BJ (cell line): ENCODE data around the gene HPCA. TPM values are rescaled to one million over a fixed set of nuclear protein-coding genes. Genes with fewer than 3 reads are reported as not detected.

Experiments
- CTCF ChIA-PET: fragments of 350-600 bp; formaldehyde crosslinking; extraction: SDS; loops from one replicate; lab custom pipeline; 2021; ENCODE audit warnings: antibody characterized with exemption, inconsistent platforms; lab: Yijun Ruan, JAX
- POLR2A ChIA-PET: fragments of 300-600 bp; sonication (Branson Sonifier 250); formaldehyde crosslinking; extraction: SDS; loops from one replicate; lab custom pipeline; 2021; ENCODE audit warnings: antibody characterized with exemption; lab: Charles Lee
- DNase-seq: peaks from one replicate; pipeline ENCODE4 v3.0.0-alpha.2; 2011; ENCODE audit warnings: low read depth
- H3K27me3 ChIP-seq: 2 replicates; pipeline ENCODE4 v1.6.0; 2011; ENCODE audit warnings: low read length; ENCODE audit not compliant: control insufficient read depth, insufficient read depth
- H3K36me3 ChIP-seq: 2 replicates; pipeline ENCODE4 v1.5.1; 2011; ENCODE audit warnings: low read length; ENCODE audit not compliant: control insufficient read depth, insufficient read depth
- H3K4me3 ChIP-seq: 2 replicates; pipeline ENCODE4 v1.5.1; 2011; ENCODE audit warnings: low read depth, mild to moderate bottlenecking, control low read depth, low read length
- CTCF ChIP-seq: IDR thresholded peaks from 2 replicates; pipeline ENCODE4 v1.5.1; 2011; ENCODE audit warnings: low read depth, mild to moderate bottlenecking, control low read depth, inconsistent platforms, low read length, moderate library complexity; ENCODE audit not compliant: insufficient read depth
- polyA plus RNA-seq: library from polyadenylated mRNA; depleted of rRNA; stranded (reverse); fragments of >200 nt; gene quantifications from 2 replicates; pipeline ENCODE4 v1.2.3, GENCODE V29; 2011

The HPCA gene
- polyA plus RNA-seq, 1 experiment: not detected

- no peak for TF ChIP-seq CTCF
- DNase-seq: no peak
- Histone ChIP-seq H3K27me3 (no peaks in the 10 kb centered on the region; the same call in 1 of the 2 replicates), H3K36me3 (no peaks in the 10 kb centered on the region; the same call in 1 of the 2 replicates), H3K4me3 (no peak overlapping the region)
- ChIA-PET POLR2A (no interaction called here), CTCF (interaction anchor here (0.6 to 2.1 kb wide), 5 partner anchors 8 to 187 kb away, joined by 3 to 6 read pairs (median 4); no protein-coding TSS in a partner anchor)
Observed at GRCh38 chr1:32898958-32899357, 12.7 kb downstream of the HPCA start.

- ChIA-PET CTCF (interaction anchor here (0.8 to 2.1 kb wide), 4 partner anchors 9 to 187 kb away, joined by 3 to 6 read pairs (median 4); no protein-coding TSS in a partner anchor), POLR2A (no interaction called here)
- Histone ChIP-seq H3K4me3 (no peak overlapping the region), H3K27me3 (no peaks in the 10 kb centered on the region; the same call in 1 of the 2 replicates), H3K36me3 (no peaks in the 10 kb centered on the region; the same call in 1 of the 2 replicates)
- no peak for TF ChIP-seq CTCF
- DNase-seq: no peak
Observed at GRCh38 chr1:32899586-32900296, 13.4 kb downstream of the HPCA start.

GRCh38 chr1:32900371-32900955 is 14.2 kb downstream of the HPCA start:
- DNase-seq: no peak
- no peaks in the 10 kb centered on the region; the same call in 1 of the 2 replicates for H3K27me3 ChIP-seq
- POLR2A ChIA-PET: no interaction called here
- no peaks in the 10 kb centered on the region; the same call in 1 of the 2 replicates for H3K36me3 ChIP-seq
- CTCF ChIA-PET: interaction anchor here (2.1 kb wide), 1 partner anchor 9 kb away, joined by 6 read pairs; no protein-coding TSS in a partner anchor
- TF ChIP-seq CTCF: no peak
- peak overlapping the region; percentile 62 for H3K4me3 ChIP-seq

- Histone ChIP-seq H3K4me3 (peak within 1 kb of the TSS; percentile 62), H3K36me3 (no peaks in the 10 kb centered on the region), H3K27me3 (no peaks in the 10 kb centered on the region; the same call in 1 of the 2 replicates)
- ChIA-PET CTCF (no interaction called here), POLR2A (no interaction called here)
- DNase-seq: no peak
- TF ChIP-seq CTCF: no peak
Observed at GRCh38 chr1:32900956-32901822, 14.9 kb downstream of the HPCA start, which contains the start of gene TMEM54. TSS of gene TMEM54 (minus strand) at chr1:32901389. CDS start at chr1:32901238, 151 bp downstream.
